Fibroblast of pulmonary artery (primary cell): Measurements from ENCODE around the gene PSAT1.

Experiments
- DNase-seq: peaks from one replicate; pipeline ENCODE4 v3.0.0-alpha.2; 2010; ENCODE audit warnings: low read depth
- H3K4me3 ChIP-seq: replicated peaks from 2 replicates; pipeline ENCODE4 v1.5.1; 2011; ENCODE audit warnings: low read depth, mild to moderate bottlenecking, control low read depth, low read length, moderate library complexity
- TF ChIP-seq, protein P1 (sequence below): IDR thresholded peaks from 2 replicates; pipeline ENCODE4 v1.5.1; 2011; ENCODE audit warnings: mild to moderate bottlenecking, control low read depth, low read length, inconsistent platforms; ENCODE audit errors: missing control alignments

PSAT1 gene

DNA sequence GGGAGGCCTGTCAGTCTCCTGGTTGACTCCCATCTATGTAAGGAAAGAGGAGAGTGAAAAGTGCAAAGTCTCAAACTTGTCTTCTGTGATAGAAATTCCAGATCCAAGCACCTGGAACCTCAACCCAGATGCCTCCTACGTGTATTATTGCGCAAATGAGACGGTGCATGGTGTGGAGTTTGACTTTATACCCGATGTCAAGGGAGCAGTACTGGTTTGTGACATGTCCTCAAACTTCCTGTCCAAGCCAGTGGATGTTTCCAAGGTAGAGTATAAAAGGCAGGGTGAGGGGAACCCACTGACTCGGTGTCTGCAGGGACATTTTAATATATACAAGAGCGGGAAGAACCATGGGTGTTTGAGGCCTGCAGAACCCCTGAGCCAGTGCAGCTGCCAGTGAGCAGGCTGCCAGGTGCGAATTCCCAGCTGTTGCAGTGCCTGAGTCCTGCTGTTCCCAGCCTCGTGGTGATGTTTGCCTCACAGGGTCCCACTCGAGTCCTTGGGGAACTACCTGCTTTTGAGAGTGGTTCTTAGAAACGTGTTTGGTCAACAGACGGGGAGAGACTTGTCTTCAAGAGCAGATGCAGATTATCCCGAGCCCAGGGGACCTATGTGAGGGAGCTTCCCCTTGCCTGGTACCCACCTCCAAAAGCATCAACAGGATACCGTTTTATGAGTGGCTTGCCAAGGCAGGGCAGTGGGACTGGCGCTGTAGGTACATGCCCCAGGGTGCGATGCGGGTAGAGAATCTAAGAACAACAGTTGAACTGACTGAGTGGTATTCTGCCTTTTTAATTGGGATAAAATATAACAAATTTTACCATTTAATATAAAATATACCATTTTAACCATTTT is 9.5 kb downstream of the PSAT1 start:
- no peak for DNase-seq
- TF ChIP-seq, protein P1, sequence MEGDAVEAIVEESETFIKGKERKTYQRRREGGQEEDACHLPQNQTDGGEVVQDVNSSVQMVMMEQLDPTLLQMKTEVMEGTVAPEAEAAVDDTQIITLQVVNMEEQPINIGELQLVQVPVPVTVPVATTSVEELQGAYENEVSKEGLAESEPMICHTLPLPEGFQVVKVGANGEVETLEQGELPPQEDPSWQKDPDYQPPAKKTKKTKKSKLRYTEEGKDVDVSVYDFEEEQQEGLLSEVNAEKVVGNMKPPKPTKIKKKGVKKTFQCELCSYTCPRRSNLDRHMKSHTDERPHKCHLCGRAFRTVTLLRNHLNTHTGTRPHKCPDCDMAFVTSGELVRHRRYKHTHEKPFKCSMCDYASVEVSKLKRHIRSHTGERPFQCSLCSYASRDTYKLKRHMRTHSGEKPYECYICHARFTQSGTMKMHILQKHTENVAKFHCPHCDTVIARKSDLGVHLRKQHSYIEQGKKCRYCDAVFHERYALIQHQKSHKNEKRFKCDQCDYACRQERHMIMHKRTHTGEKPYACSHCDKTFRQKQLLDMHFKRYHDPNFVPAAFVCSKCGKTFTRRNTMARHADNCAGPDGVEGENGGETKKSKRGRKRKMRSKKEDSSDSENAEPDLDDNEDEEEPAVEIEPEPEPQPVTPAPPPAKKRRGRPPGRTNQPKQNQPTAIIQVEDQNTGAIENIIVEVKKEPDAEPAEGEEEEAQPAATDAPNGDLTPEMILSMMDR: no peak

DNA sequence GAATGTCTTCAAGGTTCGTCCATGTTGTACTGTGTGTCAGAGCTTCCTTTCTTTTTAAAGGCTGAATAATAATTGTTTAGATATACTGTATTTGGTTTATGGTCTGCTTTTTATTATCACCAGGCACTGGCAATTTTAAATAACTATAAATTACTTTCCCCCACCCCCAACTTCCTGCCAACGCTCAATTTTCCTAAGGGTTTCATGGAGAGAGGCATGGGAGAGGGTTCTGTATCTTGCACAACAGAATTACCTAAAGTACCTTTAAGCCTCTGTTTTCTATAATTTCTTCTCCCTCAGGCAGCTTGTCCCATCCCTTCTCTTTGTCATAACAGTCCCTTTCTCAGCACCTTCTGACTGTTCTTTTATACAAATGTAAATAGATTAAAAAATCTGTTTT is 10.4 kb downstream of the PSAT1 start:
- DNase-seq: no peak
- H3K4me3 ChIP-seq: no peak overlapping the region
- TF ChIP-seq, protein P1: no peak

More for the DNA sequence above, 9.5 kb downstream of the PSAT1 start:
- H3K4me3 ChIP-seq: no peak overlapping the region

DNA sequence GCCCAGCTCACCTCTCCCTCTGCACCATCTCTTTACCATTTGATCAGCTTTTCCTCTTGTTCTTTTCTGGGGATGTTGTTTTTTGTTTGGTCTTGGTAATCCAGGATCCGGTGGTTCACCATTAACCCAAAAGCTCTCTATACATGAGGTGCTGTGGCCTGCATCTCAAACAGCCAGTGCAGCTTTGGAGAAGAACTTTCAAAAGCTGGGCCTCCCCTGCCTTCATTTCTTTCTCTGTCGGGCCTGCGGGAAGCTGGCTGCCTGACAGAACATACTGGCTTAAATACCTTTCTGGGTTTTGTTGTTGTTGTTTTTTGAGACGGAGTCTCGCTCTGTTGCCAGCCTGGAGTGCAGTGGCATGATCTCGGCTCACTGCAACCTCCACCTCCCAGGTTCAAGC is 12.1 kb downstream of the PSAT1 start:
- DNase-seq: no peak
- TF ChIP-seq, protein P1: no peak

DNA sequence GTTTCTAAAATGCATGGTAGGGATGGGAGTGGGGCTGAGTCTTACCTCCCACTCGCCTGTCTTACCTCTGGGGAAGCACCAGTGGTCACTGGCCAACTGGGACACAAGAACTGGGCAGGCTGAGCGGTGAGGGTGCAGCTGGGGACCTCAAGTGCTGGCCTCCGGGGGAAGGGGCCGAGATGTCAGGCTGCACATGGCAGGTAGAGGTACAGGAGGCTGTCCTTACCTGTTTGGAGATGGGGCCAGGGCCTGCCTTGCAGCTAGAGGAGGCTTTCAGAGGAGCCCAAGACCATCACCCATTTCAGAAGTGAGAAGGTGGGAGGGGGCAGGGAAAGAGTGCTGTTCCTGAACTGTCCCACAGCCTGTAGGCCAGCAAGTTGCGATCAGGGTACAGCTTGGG is 14.2 kb downstream of the PSAT1 start:
- no peak for DNase-seq
- no peak overlapping the region for H3K4me3 ChIP-seq
- TF ChIP-seq, protein P1: no peak

More for the DNA sequence above, 12.1 kb downstream of the PSAT1 start:
- no peak overlapping the region for H3K4me3 ChIP-seq

DNA sequence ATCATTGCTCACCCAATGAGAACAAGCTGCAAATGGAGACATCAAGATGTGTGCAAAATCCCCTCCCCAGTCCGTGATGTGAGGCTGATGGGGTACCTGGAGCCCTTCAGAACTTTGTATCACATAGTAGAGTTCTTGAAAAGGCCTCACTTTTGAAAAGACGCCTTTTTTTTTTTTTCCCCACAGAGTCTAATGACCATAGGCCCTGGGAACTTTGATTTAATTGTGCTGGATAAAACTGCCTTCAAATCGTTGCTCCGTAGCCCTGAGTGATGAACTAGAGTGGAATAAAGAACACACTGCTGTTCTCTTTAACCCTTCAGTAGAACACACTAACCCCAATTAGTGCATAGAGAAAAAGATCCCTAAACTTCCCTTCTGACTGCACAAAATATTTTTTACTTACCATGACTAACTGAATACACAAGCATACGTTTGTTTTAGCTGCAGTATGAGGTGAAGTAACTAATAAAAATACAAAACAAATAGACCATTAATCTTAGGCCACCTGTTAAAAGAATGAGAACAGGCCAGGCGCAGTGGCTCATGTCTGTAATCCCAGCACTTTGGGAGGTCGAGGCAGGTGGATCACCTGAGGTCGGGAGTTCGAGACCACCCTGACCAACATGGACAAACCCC is 15.1 kb downstream of the PSAT1 start:
- DNase-seq: no peak
- TF ChIP-seq, protein P1: no peak
- H3K4me3 ChIP-seq: no peak overlapping the region

DNA sequence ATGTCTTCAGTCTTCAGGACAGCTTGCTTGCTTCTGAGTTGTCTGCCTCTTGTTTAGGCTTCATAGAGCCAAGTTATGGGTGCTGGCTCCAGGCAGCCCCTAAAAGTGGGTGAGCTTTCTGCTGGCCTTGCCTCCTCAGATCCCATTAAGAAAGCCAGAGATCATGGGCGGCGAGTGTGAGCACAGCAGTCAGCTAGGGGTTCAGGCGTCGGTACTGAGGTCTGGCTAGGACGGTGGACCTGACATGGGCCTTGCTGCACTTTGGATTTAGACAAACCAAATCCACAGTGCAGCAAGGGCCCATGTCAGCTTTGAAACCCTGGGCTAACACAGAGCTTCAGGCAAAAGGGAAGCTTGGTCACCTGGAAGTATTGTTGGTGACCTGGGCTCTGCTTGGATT is 17.6 kb downstream of the PSAT1 start:
- TF ChIP-seq, protein P1: no peak
- DNase-seq: no peak
- H3K4me3 ChIP-seq: no peak overlapping the region
